ENCODE data around the gene CORIN. TPM values are rescaled to one million over a fixed set of nuclear protein-coding genes. Genes with fewer than 3 reads are reported as not detected.

CORIN gene
- total and polyA plus RNA-seq, 5 donors, result 66.2 to 226 (median 175) TPM

DNA sequence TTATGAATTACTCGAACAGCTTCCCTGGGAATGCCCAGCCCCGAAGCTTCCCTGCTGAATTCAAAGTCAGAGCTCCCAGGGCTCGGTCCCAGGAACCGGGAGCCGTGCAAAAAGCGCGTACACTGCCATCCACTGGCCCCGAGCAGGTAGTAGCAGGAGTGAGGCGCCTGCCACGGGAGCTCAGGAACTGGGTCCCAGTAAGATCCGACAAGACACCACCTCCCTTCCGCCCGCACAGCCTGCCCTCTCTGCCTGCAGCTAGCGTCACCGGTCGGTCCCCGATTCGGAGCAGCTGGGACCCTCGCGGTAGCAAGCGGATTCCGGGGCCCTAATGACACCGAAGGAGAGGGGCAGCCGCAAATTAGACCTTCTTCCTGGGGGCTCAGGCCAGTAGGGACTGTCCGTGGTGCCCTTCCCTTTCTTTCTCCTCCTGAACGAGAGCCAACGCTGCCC is 1.2 kb downstream of the CORIN start:
- ATAC-seq, result peak; percentile 94 to 96
- H3K27me3 ChIP-seq (ENCODE audit: control insufficient read depth, insufficient read depth), result no peaks in the 10 kb centered on the region
- no peaks in the 10 kb centered on the region for H3K4me1 ChIP-seq (ENCODE audit: control insufficient read depth, insufficient read depth, low read length)
- intact Hi-C loops (cut with DNase I), result loop anchor here (2.0 to 10.0 kb wide), 4 partner anchors 82 to 134 kb away; no protein-coding TSS in a partner anchor
- DNase-seq, result peak; percentile 81 to 92 (median 91)
- peak overlapping the region; percentile 48 for H3K27ac ChIP-seq (ENCODE audit: low read length)
- WGBS, result under 1% methylated on average over 27 of the region's 27 CpGs
- H3K9me3 ChIP-seq (ENCODE audit: control insufficient read depth, low read length), result no peaks in the 10 kb centered on the region
- peak overlapping the region; percentile 50 for H3K4me3 ChIP-seq (ENCODE audit: low read length)

DNA sequence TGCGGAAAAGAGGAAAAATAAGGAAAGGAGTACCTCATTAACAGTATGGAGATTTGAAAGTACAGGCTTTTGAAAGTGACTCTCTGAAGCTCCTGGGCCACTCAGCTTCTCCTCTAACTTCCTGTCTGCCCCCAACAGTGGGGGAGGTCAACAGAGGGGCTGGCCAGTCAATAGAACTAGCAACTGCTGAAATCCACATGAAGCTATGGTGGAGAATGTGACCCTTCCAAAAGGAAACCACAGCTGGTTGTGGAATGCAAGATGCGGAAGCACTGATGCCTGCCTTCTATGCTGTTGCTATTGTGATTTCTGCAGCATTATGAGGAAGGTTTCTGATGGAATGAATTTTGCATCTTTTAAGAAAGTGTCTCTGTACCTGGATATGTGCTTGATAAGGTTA is 2.4 kb downstream of the CORIN start:
- Histone ChIP-seq H3K27me3 (ENCODE audit: control insufficient read depth, insufficient read depth) (no peaks in the 10 kb centered on the region), H3K27ac (ENCODE audit: low read length) (peak overlapping the region; percentile 66), H3K4me3 (ENCODE audit: low read length) (peak overlapping the region; percentile 23), H3K4me1 (ENCODE audit: control insufficient read depth, insufficient read depth, low read length) (no peaks in the 10 kb centered on the region), H3K9me3 (ENCODE audit: control insufficient read depth, low read length) (no peaks in the 10 kb centered on the region)
- DNase-seq (no peak), ATAC-seq (no peak)
- 67% methylated on average over 2 of the region's 2 CpGs for WGBS
- intact Hi-C loops (cut with DNase I), result loop anchor here in 3 of 4 donors (5.0 to 10.0 kb wide), 3 partner anchors 81 to 133 kb away; no protein-coding TSS in a partner anchor

DNA sequence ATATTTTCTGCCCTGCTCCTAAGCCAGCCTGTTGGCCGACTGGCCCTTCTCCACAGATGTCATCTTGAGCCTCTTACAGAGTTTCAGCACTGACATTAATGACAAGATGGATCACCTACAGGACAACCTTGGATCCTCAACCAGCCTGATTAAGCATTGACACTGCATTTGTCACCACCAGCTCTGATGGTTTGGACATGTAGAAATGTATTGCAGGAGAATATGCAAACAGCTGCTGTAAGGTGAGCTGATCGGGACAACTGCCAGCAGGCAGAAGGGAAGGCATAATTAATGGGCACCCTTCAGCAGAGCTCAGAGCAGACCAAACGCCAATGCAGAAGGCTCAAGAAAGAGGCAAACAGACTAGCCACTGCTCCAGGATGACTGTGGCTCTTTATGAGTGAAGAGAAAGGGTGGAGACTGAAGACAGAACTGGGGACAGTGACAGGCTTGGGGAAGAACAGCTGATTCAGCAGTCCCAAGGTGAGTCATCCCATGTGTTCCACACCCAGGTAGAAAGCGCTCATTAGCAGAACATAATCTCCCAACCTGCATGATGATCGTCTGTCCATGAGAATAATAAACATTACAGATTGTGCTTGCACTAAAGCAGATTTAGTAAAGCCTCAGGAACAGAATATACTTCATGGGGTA is 6.7 kb downstream of the CORIN start:
- Histone ChIP-seq H3K27me3 (ENCODE audit: control insufficient read depth, insufficient read depth) (no peaks in the 10 kb centered on the region), H3K9me3 (ENCODE audit: control insufficient read depth, low read length) (no peaks in the 10 kb centered on the region), H3K27ac (ENCODE audit: low read length) (peak overlapping the region; percentile 82), H3K4me3 (ENCODE audit: low read length) (peak overlapping the region; percentile 43), H3K4me1 (ENCODE audit: control insufficient read depth, insufficient read depth, low read length) (no peaks in the 10 kb centered on the region)
- WGBS, result 53% methylated on average over 5 of the region's 5 CpGs
- DNase-seq (peak in 1 of 3 donors; percentile 49), ATAC-seq (peak; percentile 41 to 58)
- intact Hi-C loops (cut with DNase I), result loop anchor here in 2 of 4 donors (10.0 kb wide), 2 partner anchors 76 to 126 kb away; no protein-coding TSS in a partner anchor

DNA sequence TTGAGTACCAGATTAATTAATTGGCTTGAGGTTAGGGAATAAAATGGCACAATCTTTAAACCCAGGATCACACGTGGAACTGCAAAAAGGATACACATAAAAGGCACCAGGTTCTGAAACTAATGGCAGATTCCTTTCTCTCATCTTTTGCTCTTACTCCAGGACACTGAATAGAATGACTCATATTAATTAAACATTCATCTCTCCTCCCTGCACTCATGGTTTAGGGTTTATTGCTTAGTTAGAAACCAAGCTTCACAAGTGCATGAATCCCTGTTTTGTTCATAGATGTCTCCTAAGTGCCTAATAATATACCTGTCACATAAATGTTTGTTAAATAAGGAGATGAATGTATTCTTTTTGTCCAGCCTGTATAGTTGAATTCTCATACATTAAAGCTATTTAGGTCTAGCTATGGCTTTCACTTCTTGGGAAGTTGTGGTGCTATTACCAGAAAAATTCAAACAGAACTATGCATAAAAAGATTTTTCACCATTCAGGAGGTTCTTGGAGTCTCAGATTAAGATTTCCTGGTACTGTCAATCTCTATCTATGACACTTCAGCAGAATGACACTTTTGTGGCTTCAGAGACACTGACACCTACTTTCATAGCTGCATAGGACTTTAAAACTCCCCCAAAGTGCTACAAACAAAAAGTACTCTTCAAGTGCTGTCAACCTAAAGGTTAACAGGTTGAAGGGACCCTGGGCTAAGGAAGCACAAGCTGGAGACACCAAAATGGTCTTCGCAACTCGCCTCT is 7.4 kb downstream of the CORIN start:
- ATAC-seq, result peak; percentile 7 to 10
- DNase-seq, result no peak
- 60% methylated on average over 3 of the region's 3 CpGs for WGBS

DNA sequence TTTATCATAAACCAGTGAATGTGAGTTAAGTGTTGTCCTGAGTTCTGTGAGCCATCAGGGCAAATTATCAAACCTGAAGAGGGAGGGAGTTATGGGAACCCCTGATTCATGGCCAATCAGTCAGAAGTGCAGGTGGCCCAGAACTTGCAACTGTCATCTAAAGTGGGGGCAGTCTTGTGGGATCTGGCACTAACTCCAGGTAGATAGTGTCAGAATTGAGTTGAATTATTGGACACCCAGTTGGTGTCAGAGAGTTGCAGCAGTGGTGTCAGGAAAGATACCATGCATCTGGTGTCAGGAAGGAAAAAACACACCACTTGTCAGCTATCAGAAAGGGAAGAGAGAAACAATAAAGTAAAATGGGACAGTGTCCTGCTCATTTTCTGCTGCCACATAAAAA is 8.4 kb downstream of the CORIN start:
- ATAC-seq, result peak; percentile 51 to 72
- Histone ChIP-seq H3K4me1 (ENCODE audit: control insufficient read depth, insufficient read depth, low read length) (no peaks in the 10 kb centered on the region), H3K4me3 (ENCODE audit: low read length) (no peak overlapping the region), H3K27me3 (ENCODE audit: control insufficient read depth, insufficient read depth) (no peaks in the 10 kb centered on the region), H3K27ac (ENCODE audit: low read length) (peak overlapping the region; percentile 73), H3K9me3 (ENCODE audit: control insufficient read depth, low read length) (no peaks in the 10 kb centered on the region)
- DNase-seq, result peak in 1 of 3 donors; percentile 32
- intact Hi-C loops (cut with DNase I), result loop anchor here in 1 of 4 donors (10.0 kb wide), 1 partner anchor 65 kb away; no protein-coding TSS in a partner anchor

More for the DNA sequence above, 7.4 kb downstream of the CORIN start:
- Histone ChIP-seq H3K9me3 (ENCODE audit: control insufficient read depth, low read length) (no peaks in the 10 kb centered on the region), H3K4me3 (ENCODE audit: low read length) (no peak overlapping the region), H3K4me1 (ENCODE audit: control insufficient read depth, insufficient read depth, low read length) (no peaks in the 10 kb centered on the region), H3K27ac (ENCODE audit: low read length) (peak overlapping the region; percentile 82), H3K27me3 (ENCODE audit: control insufficient read depth, insufficient read depth) (no peaks in the 10 kb centered on the region)
- intact Hi-C loops (cut with DNase I), result loop anchor here in 2 of 4 donors (10.0 kb wide), 2 partner anchors 76 to 126 kb away; no protein-coding TSS in a partner anchor

DNA sequence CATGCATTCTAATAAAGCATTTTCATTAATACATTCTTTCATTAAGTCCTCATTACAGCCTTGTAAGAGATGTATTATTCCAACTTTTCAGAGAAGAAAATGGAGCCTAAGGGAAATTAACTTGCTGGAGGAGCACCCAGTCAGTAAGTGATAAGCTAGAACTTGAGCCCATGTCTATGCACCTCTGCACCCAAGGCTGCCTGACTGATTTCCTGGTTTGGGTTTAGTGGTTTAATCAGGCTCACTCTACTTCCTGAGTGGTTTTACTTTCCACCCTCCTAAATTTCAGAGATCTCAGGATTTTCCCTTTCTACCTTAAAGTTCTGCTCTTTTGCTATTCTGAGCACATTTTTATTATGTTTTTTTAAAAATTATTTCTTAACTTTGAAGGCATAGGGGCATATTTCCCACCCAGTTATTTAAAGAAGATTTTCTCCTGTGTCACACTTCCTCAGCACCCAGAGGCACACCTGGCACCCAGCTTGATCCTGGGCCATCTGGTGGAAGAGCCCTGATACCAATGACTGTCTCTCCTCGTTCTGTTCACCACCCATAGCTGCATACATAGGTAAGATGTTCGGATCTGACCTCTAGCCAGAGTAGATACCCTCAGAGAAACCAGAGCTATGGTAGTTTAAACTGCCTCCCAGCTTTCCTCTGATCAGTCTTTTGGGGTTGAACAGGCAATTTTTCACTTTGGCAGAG is 10.4 kb downstream of the CORIN start:
- no peak for ATAC-seq
- no peak for DNase-seq

DNA sequence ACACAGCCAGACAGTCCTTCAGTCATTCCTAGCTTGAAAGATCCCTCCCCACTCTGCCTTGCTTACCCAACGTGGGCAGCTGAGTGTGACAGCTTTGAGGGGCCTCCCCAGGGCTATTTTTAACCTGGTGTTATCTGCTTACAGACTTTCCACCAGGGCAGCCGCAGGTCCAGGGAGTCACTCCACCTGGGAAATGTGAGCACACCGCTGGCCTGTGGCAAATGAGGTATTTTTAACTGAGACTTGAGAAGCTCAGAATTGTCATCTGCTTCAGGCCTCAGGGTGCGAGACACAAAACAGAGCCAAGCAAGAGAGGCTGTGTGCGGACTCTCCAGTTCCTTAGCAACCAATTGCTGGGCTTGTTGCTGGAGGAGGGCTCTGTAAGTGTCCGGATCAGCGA is 13.0 kb downstream of the CORIN start:
- Histone ChIP-seq H3K27me3 (ENCODE audit: control insufficient read depth, insufficient read depth) (no peaks in the 10 kb centered on the region), H3K4me3 (ENCODE audit: low read length) (no peak overlapping the region), H3K9me3 (ENCODE audit: control insufficient read depth, low read length) (no peaks in the 10 kb centered on the region), H3K4me1 (ENCODE audit: control insufficient read depth, insufficient read depth, low read length) (no peaks in the 10 kb centered on the region), H3K27ac (ENCODE audit: low read length) (peak overlapping the region; percentile 87)
- intact Hi-C loops (cut with DNase I), result loop anchor here in 1 of 4 donors (10.0 kb wide), 1 partner anchor 60 kb away; no protein-coding TSS in a partner anchor
- whole genome bisulfite sequencing, result 44% methylated on average over 7 of the region's 7 CpGs
- peak; percentile 40 to 73 (median 61) for DNase-seq
- peak; percentile 87 to 89 for ATAC-seq

More for the DNA sequence above, 10.4 kb downstream of the CORIN start:
- Histone ChIP-seq H3K4me1 (ENCODE audit: control insufficient read depth, insufficient read depth, low read length) (no peaks in the 10 kb centered on the region), H3K27ac (ENCODE audit: low read length) (peak overlapping the region; percentile 30), H3K9me3 (ENCODE audit: control insufficient read depth, low read length) (no peaks in the 10 kb centered on the region), H3K4me3 (ENCODE audit: low read length) (no peak overlapping the region), H3K27me3 (ENCODE audit: control insufficient read depth, insufficient read depth) (no peaks in the 10 kb centered on the region)
- intact Hi-C loops (cut with DNase I), result loop anchor here in 1 of 4 donors (10.0 kb wide), 1 partner anchor 63 kb away; no protein-coding TSS in a partner anchor
- 55% methylated on average over 2 of the region's 2 CpGs for WGBS

DNA sequence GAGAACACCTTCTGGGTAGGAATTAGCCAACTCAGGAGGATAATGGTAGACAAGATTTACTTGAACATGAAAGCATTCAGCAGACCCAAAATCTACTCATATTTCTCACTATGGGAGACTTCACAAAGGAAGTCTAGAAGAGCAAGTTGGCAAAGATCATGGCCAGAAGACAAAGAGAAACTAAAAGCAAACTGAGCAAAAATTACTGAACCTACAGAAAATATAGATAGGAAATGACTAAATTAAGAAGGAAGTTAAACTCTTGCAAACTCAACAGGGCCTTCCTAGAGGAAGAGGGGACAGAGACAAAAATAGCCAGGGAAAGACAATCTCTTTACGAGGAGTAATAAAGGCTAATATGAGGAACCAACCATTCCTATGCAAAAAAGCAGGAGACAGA is 18.7 kb downstream of the CORIN start:
- no peak for ATAC-seq
- peak overlapping the region; percentile 37 for H3K27ac ChIP-seq (ENCODE audit: low read length)
- no peaks in the 10 kb centered on the region for H3K9me3 ChIP-seq (ENCODE audit: control insufficient read depth, low read length)
- no peaks in the 10 kb centered on the region for H3K4me1 ChIP-seq (ENCODE audit: control insufficient read depth, insufficient read depth, low read length)
- intact Hi-C loops (cut with DNase I), result no loop called here
- no peak overlapping the region for H3K4me3 ChIP-seq (ENCODE audit: low read length)
- no peaks in the 10 kb centered on the region for H3K27me3 ChIP-seq (ENCODE audit: control insufficient read depth, insufficient read depth)
- WGBS, result 28% methylated on average over 1 of the region's 1 CpG
- no peak for DNase-seq

DNA sequence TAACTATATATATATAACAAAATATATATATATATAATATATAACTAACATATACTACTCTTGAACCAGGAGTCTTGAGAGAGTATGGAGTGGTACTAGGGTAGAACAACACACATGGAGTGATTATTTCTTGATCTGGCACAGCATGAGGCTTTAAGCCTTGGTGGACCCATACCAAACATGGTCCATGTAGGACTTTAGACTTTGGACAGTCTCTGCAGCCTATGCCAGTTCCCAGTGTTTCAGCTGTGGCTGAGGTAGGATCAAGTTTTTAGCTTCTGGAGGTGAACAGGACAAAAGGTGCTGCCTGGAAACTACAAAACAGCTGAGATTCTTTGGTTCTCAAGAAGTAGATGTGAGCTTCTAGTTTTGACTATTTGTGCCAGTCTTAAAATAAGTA is 20.6 kb downstream of the CORIN start:
- no peak overlapping the region for H3K27ac ChIP-seq (ENCODE audit: low read length)
- no peak overlapping the region for H3K4me3 ChIP-seq (ENCODE audit: low read length)
- no peak for ATAC-seq
- no peak for DNase-seq
- no peaks in the 10 kb centered on the region for H3K27me3 ChIP-seq (ENCODE audit: control insufficient read depth, insufficient read depth)
- H3K4me1 ChIP-seq (ENCODE audit: control insufficient read depth, insufficient read depth, low read length), result no peaks in the 10 kb centered on the region
- intact Hi-C loops (cut with DNase I), result no loop called here
- no peaks in the 10 kb centered on the region for H3K9me3 ChIP-seq (ENCODE audit: control insufficient read depth, low read length)

DNA sequence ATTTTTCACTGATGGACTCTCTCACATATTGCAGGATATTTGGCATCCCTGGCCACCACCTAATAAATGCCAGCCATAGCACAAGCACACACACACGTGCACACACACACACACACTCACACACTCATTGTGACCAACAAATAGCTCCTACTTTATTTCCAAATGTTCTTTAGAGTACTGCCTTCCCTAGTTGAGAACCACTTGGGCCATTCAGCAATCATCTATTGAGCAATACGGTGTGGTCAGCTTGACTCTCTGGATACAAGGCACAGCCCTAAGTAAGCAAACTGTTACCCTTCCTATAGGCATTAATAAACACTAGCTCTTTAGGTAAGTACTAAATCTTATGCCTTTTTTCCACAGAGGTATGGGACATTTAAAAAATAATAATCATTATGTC is 21.1 kb downstream of the CORIN start:
- no peaks in the 10 kb centered on the region for H3K27me3 ChIP-seq (ENCODE audit: control insufficient read depth, insufficient read depth)
- H3K27ac ChIP-seq (ENCODE audit: low read length), result no peak overlapping the region
- H3K4me1 ChIP-seq (ENCODE audit: control insufficient read depth, insufficient read depth, low read length), result no peaks in the 10 kb centered on the region
- ATAC-seq (no peak), DNase-seq (no peak)
- no peak overlapping the region for H3K4me3 ChIP-seq (ENCODE audit: low read length)
- intact Hi-C loops (cut with DNase I), result no loop called here
- 82% methylated on average over 2 of the region's 2 CpGs for WGBS
- no peaks in the 10 kb centered on the region for H3K9me3 ChIP-seq (ENCODE audit: control insufficient read depth, low read length)

Measured in right cardiac atrium (tissue), 5 donors.